H9 (cell line): ENCODE results near the gene GLRX. TPM values are rescaled to one million over a fixed set of nuclear protein-coding genes. Genes with fewer than 3 reads are reported as not detected.

Source experiments
- DNase-seq: peaks from one replicate; pipeline ENCODE4 v3.0.0-alpha.2; 2017
- H2AFZ ChIP-seq: one replicate; pipeline ENCODE4 v1.6.1; 2013; ENCODE audit warnings: mild to moderate bottlenecking, low read length, control low read depth, moderate library complexity
- H2AK5ac ChIP-seq: 2 replicates; pipeline ENCODE4 v1.6.1; 2013; ENCODE audit warnings: low read length, control low read depth, mixed read lengths; ENCODE audit not compliant: insufficient read length
- H2BK120ac ChIP-seq: one replicate; pipeline ENCODE4 v1.6.1; 2013; ENCODE audit warnings: low read depth, mild to moderate bottlenecking, low read length, control low read depth, inconsistent platforms; ENCODE audit not compliant: poor library complexity, severe bottlenecking
- H2BK12ac ChIP-seq: 2 replicates; pipeline ENCODE4 v1.6.1; 2013; ENCODE audit warnings: low read length, control low read depth, mixed read lengths, low read depth; ENCODE audit not compliant: insufficient read length
- H2BK15ac ChIP-seq: 2 replicates; pipeline ENCODE4 v1.6.1; 2013; ENCODE audit warnings: low read depth, low read length, control low read depth
- H2BK20ac ChIP-seq: one replicate; pipeline ENCODE4 v1.6.1; 2013; ENCODE audit warnings: low read depth, mild to moderate bottlenecking, low read length, control low read depth, inconsistent platforms; ENCODE audit not compliant: poor library complexity, severe bottlenecking
- H2BK5ac ChIP-seq: 2 replicates; pipeline ENCODE4 v1.6.1; 2013; ENCODE audit warnings: low read length, control low read depth, mixed read lengths; ENCODE audit not compliant: insufficient read length
- H3K14ac ChIP-seq: 2 replicates; pipeline ENCODE4 v1.6.1; 2013; ENCODE audit warnings: low read length, control low read depth; ENCODE audit not compliant: insufficient read depth
- H3K18ac ChIP-seq: 2 replicates; pipeline ENCODE4 v1.6.1; 2013; ENCODE audit warnings: low read depth, mild to moderate bottlenecking, mixed read lengths, low read length, control low read depth; ENCODE audit not compliant: insufficient read length
- H3K23ac ChIP-seq: 2 replicates; pipeline ENCODE4 v1.6.1; 2013; ENCODE audit warnings: low read length, control low read depth, mixed read lengths, low read depth; ENCODE audit not compliant: insufficient read length
- H3K23me2 ChIP-seq: 2 replicates; pipeline ENCODE4 v1.6.1; 2013; ENCODE audit warnings: low read depth, mild to moderate bottlenecking, mixed read lengths, low read length, control low read depth; ENCODE audit not compliant: insufficient read length, poor library complexity, severe bottlenecking
- H3K27ac ChIP-seq: 2 replicates; pipeline ENCODE4 v1.5.1; 2013; ENCODE audit warnings: low read length, control low read depth, mixed read lengths, low read depth; ENCODE audit not compliant: insufficient read length
- H3K27me3 ChIP-seq: 2 replicates; pipeline ENCODE4 v1.6.1; 2013; ENCODE audit warnings: low read length, control low read depth, inconsistent platforms; ENCODE audit not compliant: insufficient read depth
- H3K4ac ChIP-seq: 2 replicates; pipeline ENCODE4 v1.6.1; 2013; ENCODE audit warnings: low read depth, mild to moderate bottlenecking, control low read depth, inconsistent platforms, low read length, moderate library complexity
- H3K4me1 ChIP-seq: 2 replicates; pipeline ENCODE4 v1.6.1; 2013; ENCODE audit warnings: low read length, control low read depth, inconsistent platforms; ENCODE audit not compliant: insufficient read depth
- H3K4me2 ChIP-seq: 2 replicates; pipeline ENCODE4 v1.6.1; 2013; ENCODE audit warnings: low read length, control low read depth, mixed read lengths; ENCODE audit not compliant: insufficient read length, insufficient read depth
- H3K56ac ChIP-seq: 2 replicates; pipeline ENCODE4 v1.6.1; 2013; ENCODE audit warnings: low read depth, mild to moderate bottlenecking, mixed read lengths, low read length, control low read depth; ENCODE audit not compliant: insufficient read length
- H3K79me1 ChIP-seq: 2 replicates; pipeline ENCODE4 v1.6.1; 2013; ENCODE audit warnings: low read depth, mild to moderate bottlenecking, moderate library complexity, low read length, control low read depth, inconsistent platforms; ENCODE audit not compliant: insufficient read depth, poor library complexity, severe bottlenecking
- H3K79me2 ChIP-seq: 2 replicates; pipeline ENCODE4 v1.6.1; 2013; ENCODE audit warnings: low read length, control low read depth, inconsistent platforms; ENCODE audit not compliant: insufficient read depth
- H3K9ac ChIP-seq: 2 replicates; pipeline ENCODE4 v1.6.1; 2013; ENCODE audit warnings: low read length, control low read depth, mixed read lengths; ENCODE audit not compliant: insufficient read length; ENCODE audit errors: extremely low read depth
- H3K9me3 ChIP-seq: one replicate; pipeline ENCODE4 v1.6.1; 2013; ENCODE audit warnings: low read depth, low read length, inconsistent platforms; ENCODE audit not compliant: control insufficient read depth
- H3T11ph ChIP-seq: one replicate; pipeline ENCODE4 v1.6.1; 2013; ENCODE audit warnings: mild to moderate bottlenecking, low read length, control low read depth, inconsistent platforms
- H4K20me1 ChIP-seq: one replicate; pipeline ENCODE4 v1.6.1; 2013; ENCODE audit not compliant: control insufficient read depth, insufficient read length, insufficient read depth
- H4K5ac ChIP-seq: 2 replicates; pipeline ENCODE4 v1.6.1; 2013; ENCODE audit warnings: low read depth, mild to moderate bottlenecking, mixed read lengths, low read length, control low read depth; ENCODE audit not compliant: insufficient read length
- H4K8ac ChIP-seq: replicated peaks from 2 replicates; pipeline ENCODE4 v1.6.1; 2013; ENCODE audit warnings: low read length, control low read depth, mixed read lengths, low read depth; ENCODE audit not compliant: insufficient read length
- H4K91ac ChIP-seq: 2 replicates; pipeline ENCODE4 v1.6.1; 2013; ENCODE audit warnings: low read depth, mild to moderate bottlenecking, moderate library complexity, mixed read lengths, low read length, control low read depth; ENCODE audit not compliant: insufficient read length
- H3K27ac Mint-ChIP-seq, 3 experiments: 2 replicates in 2 of 3; 3 replicates in 1 of 3; pipeline ENCODE4 v1.8.0; 2020 to 2021; ENCODE audit warnings: mixed read lengths in 3 of 3, mild to moderate bottlenecking in 1 of 3, moderate library complexity in 1 of 3
- H3K27me3 Mint-ChIP-seq: 2 replicates; pipeline ENCODE4 v1.8.0; 2021; ENCODE audit warnings: low read depth, mild to moderate bottlenecking, moderate library complexity, mixed read lengths
- H3K36me3 Mint-ChIP-seq, 3 experiments: 2 replicates in 2 of 3; 3 replicates in 1 of 3; pipeline ENCODE4 v1.8.0; 2020 to 2021; ENCODE audit warnings: low read depth in 3 of 3, mixed read lengths in 3 of 3; ENCODE audit not compliant: insufficient read depth in 1 of 3
- H3K4me1 Mint-ChIP-seq, 2 experiments: 2 replicates each; pipeline ENCODE4 v1.8.0; 2020; ENCODE audit warnings: mixed read lengths in 2 of 2
- H3K4me3 Mint-ChIP-seq, 2 experiments: 2 replicates in 1 of 2; 3 replicates in 1 of 2; pipeline ENCODE4 v1.8.0; 2020 to 2021; ENCODE audit warnings: mild to moderate bottlenecking in 2 of 2, mixed read lengths in 2 of 2, moderate library complexity in 1 of 2
- H3K9me3 Mint-ChIP-seq, 2 experiments: 2 replicates in 1 of 2; 3 replicates in 1 of 2; pipeline ENCODE4 v1.8.0; 2020; ENCODE audit warnings: mild to moderate bottlenecking in 2 of 2, mixed read lengths in 2 of 2, moderate library complexity in 1 of 2
- CTCF ChIP-seq: fragments of 200-600 bp; sonication (generic); conservative IDR thresholded peaks from 3 replicates; pipeline ENCODE4 v1.8.0; 2021; ENCODE audit warnings: antibody characterized with exemption, mild to moderate bottlenecking
- WGBS: extraction: QIAGEN DNeasy Blood & Tissue Kit; methylation state at CpG from one replicate; pipeline ENCODE4 v1.1.7; 2013; ENCODE audit warnings: missing lambda C conversion rate, low lambda C conversion rate, mixed read lengths; ENCODE audit not compliant: insufficient read length; ENCODE audit errors: extremely low coverage; 5-methylcytosine and 5-hydroxymethylcytosine counted together
- total RNA-seq: library from RNA; stranded (reverse); gene quantifications from 2 replicates; pipeline ENCODE4 v1.2.1, GENCODE V29; 2021

Gene GLRX
- total RNA-seq, 1 experiment from 2014 or later, result 13.8 TPM

GRCh38 chr5:95809414-95809960 is 13.0 kb downstream of the GLRX start:
- no peak overlapping the region for H3K27ac ChIP-seq

More at GRCh38 chr5:95809414-95809960, 13.0 kb downstream of the GLRX start:
- H2BK12ac ChIP-seq, result no peak overlapping the region
- no peak overlapping the region for H3K23ac ChIP-seq
- no peak overlapping the region; a peak in 1 of 5 replicates for H3K4me3 Mint-ChIP-seq
- H3K79me1 ChIP-seq, result no peaks in the 10 kb centered on the region
- no peak overlapping the region for H3K56ac ChIP-seq
- H3K18ac ChIP-seq, result no peak overlapping the region
- WGBS, result no CpG with 5 or more reads among the region's 2 CpGs
- no peak overlapping the region for H2AFZ ChIP-seq
- no peaks in the 10 kb centered on the region for H3K9me3 ChIP-seq
- H3K27ac Mint-ChIP-seq, result peak overlapping the region in 1 of 3 experiments; percentile 33; a peak in 1 of 7 replicates
- H3K27me3 Mint-ChIP-seq, result peaks cover 2% of the 10 kb centered on the region; the same call in 1 of the 2 replicates
- H3K9me3 Mint-ChIP-seq, result no peaks in the 10 kb centered on the region
- no peak overlapping the region for H3K9ac ChIP-seq
- peaks cover 45% of the 10 kb centered on the region in 2 experiments for H3K4me1 Mint-ChIP-seq
- no peak overlapping the region for H3K4ac ChIP-seq
- no peak overlapping the region for H3K4me2 ChIP-seq
- no peak overlapping the region for H2BK20ac ChIP-seq
- H4K20me1 ChIP-seq, result no peaks in the 10 kb centered on the region
- no peak overlapping the region for H3K14ac ChIP-seq
- no peak overlapping the region for H2BK15ac ChIP-seq
- H3K79me2 ChIP-seq, result no peaks in the 10 kb centered on the region
- no peak for TF ChIP-seq CTCF
- H3K36me3 Mint-ChIP-seq, result peaks cover 0 to 5% (median 5%) of the 10 kb centered on the region in 3 experiments; a peak in 2 of 7 replicates
- H3K23me2 ChIP-seq, result no peaks in the 10 kb centered on the region
- no peak overlapping the region for H3T11ph ChIP-seq
- peaks cover 2% of the 10 kb centered on the region for H3K4me1 ChIP-seq
- DNase-seq, result no peak
- H2AK5ac ChIP-seq, result no peak overlapping the region
- H4K5ac ChIP-seq, result no peak overlapping the region
- no peak overlapping the region for H2BK5ac ChIP-seq
- H4K8ac ChIP-seq, result no peak overlapping the region
- H2BK120ac ChIP-seq, result no peak overlapping the region
- H4K91ac ChIP-seq, result no peak overlapping the region
- H3K27me3 ChIP-seq, result no peaks in the 10 kb centered on the region
